Cardiac muscle cell (in vitro differentiated cells and primary cell): ENCODE results near the gene VAT1L. TPM values are rescaled to one million over a fixed set of nuclear protein-coding genes. Genes with fewer than 3 reads are reported as not detected.

Experiments used
- DNase-seq, 2 donors: peaks; one replicate each; pipeline versions ENCODE4 v3.0.0 to v3.0.0-alpha.2; 2010 to 2017; ENCODE audit warnings: low read depth in 1 of 2, low spot score in 1 of 2
- H3K27ac ChIP-seq: fragments of 200-600 bp; sonication (generic); 2 replicates; pipeline ENCODE4 v1.5.1; 2016
- H3K27me3 ChIP-seq: fragments of 200-600 bp; sonication (generic); 2 replicates; pipeline ENCODE4 v1.6.0; 2016; ENCODE audit warnings: control low read depth
- H3K36me3 ChIP-seq: fragments of 200-600 bp; sonication (generic); 2 replicates; pipeline ENCODE4 v1.5.1; 2016; ENCODE audit warnings: control low read depth
- H3K4me1 ChIP-seq: fragments of 200-600 bp; sonication (generic); 2 replicates; pipeline ENCODE4 v1.8.1; 2017; ENCODE audit warnings: low read depth, mild to moderate bottlenecking, mixed run types
- H3K4me3 ChIP-seq: fragments of 200-600 bp; sonication (generic); 2 replicates; pipeline ENCODE4 v1.5.1; 2016; ENCODE audit warnings: mild to moderate bottlenecking
- H3K9me3 ChIP-seq: fragments of 200-600 bp; sonication (generic); 2 replicates; pipeline ENCODE4 v1.5.1; 2017; ENCODE audit warnings: low read depth, mild to moderate bottlenecking, control low read depth
- CTCF ChIP-seq: IDR thresholded peaks from 2 replicates; pipeline ENCODE4 v1.5.1; 2012; ENCODE audit warnings: low read depth, mild to moderate bottlenecking, low read length
- polyA plus RNA-seq: library from polyadenylated mRNA; unstranded; fragments of >200 nt; fragmentation: Nextera tagmentation; extraction: Ambion mirVana; gene quantifications from 2 replicates; pipeline ENCODE4 v1.2.1, GENCODE V29; 2016
- total RNA-seq: library from RNA; depleted of rRNA; stranded (reverse); fragments of >200 nt; gene quantifications from 2 replicates; pipeline ENCODE4 v1.2.3, GENCODE V29; 2016

Gene VAT1L
- total and polyA plus RNA-seq, 2 experiments from 2014 or later = 1.5 to 2.4 TPM

DNA sequence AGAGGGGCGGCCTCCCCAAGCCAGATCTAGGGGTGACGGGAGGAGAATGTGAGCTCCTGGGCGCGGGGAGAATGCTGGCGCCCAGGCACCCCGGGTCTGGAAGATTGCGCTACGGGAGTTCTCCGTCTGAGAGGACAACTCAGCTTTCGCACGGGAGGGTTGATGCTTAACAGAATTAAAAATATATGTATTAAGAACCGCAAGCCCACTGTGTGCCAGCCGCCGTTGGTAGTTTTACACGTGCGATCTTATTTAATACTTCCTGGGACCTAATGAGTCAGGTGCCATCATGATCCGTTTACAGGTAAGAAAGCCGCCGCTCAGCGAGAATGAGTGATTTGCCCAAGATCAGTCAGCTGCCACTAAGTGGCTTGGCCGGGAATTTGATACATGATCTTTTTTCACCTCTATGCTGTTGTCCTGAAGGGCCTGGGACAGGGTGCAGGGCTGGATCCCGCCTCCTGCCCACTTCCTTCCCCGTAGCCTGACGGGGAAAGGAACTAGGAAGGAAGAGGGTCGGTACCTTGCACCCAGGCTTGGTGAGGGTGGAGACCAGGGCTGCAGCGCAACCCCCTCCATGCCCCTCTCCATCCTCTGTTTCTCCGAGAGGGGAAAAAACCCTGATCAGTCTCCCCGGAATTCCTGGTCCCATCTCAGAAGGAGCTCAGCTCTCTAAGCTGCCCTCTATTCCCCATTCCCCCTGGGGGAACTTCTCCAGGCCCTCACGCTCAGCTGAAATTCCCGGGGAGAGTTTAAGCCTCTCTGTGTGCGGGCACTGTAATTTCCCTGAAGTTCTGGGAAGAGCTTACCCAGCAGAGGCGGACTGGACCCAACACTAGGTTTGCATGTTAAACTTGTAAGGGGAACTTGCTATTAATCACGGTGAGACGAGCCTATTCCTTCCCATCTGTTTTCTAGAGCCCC lies 983 bp downstream of the VAT1L start:
- H3K36me3 ChIP-seq = no peaks in the 10 kb centered on the region
- H3K9me3 ChIP-seq = no peaks in the 10 kb centered on the region
- peaks cover 4% of the 10 kb centered on the region for H3K4me1 ChIP-seq
- peak in 1 of 2 donors; percentile 2 for DNase-seq
- H3K27me3 ChIP-seq = peaks cover 74% of the 10 kb centered on the region
- H3K4me3 ChIP-seq = peak overlapping the region; percentile 52
- no peak for TF ChIP-seq CTCF
- H3K27ac ChIP-seq = no peak overlapping the region

- no peak for TF ChIP-seq CTCF
- no peaks in the 10 kb centered on the region for H3K9me3 ChIP-seq
- H3K27me3 ChIP-seq = peaks cover 74% of the 10 kb centered on the region
- peaks cover 4% of the 10 kb centered on the region for H3K4me1 ChIP-seq
- H3K36me3 ChIP-seq = no peaks in the 10 kb centered on the region
- H3K27ac ChIP-seq = no peak overlapping the region
- H3K4me3 ChIP-seq = no peak overlapping the region
- no peak for DNase-seq
Measured at GRCh38 chr16:77790009-77790372, 1.6 kb downstream of the VAT1L start.

DNA sequence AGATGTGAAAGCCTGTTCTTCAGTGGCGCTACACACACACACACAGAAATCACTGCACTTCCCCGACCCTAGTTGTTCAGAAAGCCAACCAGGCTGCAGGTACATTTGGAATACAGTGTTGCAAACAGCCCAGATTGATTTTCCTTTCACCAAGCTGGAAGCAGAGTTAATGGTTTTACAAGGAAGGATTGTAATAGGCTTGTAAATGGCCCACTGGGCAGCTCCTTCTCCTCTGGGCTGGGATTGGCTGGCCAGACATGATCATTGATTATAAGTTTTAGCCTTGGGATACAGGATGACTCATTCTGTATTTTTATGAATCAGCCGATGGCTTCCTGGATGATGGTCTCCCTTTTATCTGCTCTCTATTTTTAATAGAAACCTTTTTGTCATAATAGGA lies 2.5 kb downstream of the VAT1L start:
- DNase-seq = no peak
- peaks cover 65% of the 10 kb centered on the region for H3K27me3 ChIP-seq

GRCh38 chr16:77793417-77793816 lies 5.1 kb downstream of the VAT1L start:
- Histone ChIP-seq H3K9me3 (no peaks in the 10 kb centered on the region), H3K36me3 (no peaks in the 10 kb centered on the region), H3K27me3 (peaks cover 42% of the 10 kb centered on the region), H3K27ac (no peak overlapping the region), H3K4me1 (peaks cover 4% of the 10 kb centered on the region), H3K4me3 (no peak overlapping the region)
- DNase-seq = no peak
- no peak for TF ChIP-seq CTCF

More for the DNA sequence above, 2.5 kb downstream of the VAT1L start:
- Histone ChIP-seq H3K36me3 (no peaks in the 10 kb centered on the region), H3K27ac (no peak overlapping the region), H3K9me3 (no peaks in the 10 kb centered on the region), H3K4me3 (no peak overlapping the region), H3K4me1 (peaks cover 4% of the 10 kb centered on the region)
- TF ChIP-seq CTCF = no peak

DNA sequence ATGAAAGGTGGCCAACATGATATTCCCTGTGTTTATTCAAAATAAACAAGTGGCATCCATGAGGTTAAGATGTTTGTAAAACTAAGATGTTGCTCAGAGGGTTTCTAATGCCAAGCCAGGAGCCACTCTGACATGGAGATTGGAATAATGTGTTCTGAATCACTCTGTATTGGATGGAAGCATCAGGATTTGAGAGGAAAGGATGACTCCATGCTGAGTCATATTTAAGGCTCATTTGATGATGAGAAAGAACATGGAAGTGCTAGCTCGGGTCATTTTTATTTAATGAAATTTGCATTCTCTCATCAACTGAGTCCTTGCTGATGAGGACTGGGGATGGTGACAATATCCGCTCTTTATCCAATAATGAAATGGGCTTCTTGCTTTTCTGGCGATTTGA lies 6.2 kb downstream of the VAT1L start:
- no peak for TF ChIP-seq CTCF
- Histone ChIP-seq H3K36me3 (no peaks in the 10 kb centered on the region), H3K4me1 (no peaks in the 10 kb centered on the region), H3K27me3 (peaks cover 31% of the 10 kb centered on the region), H3K4me3 (no peak overlapping the region), H3K27ac (no peak overlapping the region), H3K9me3 (no peaks in the 10 kb centered on the region)
- DNase-seq = peak in 1 of 2 donors; percentile 17
